Uterus (tissue), 2 donors: Measurements from ENCODE around the gene KITLG.

ENCODE experiments used
- CTCF ChIP-seq, 4 experiments: fragments of 200-600 bp in 2 of 4; fragments of 450-650 bp in 2 of 4; sonication (generic) in 2 of 4; IDR thresholded peaks; one replicate each; pipeline ENCODE4 v1.5.1; 2016 to 2019; ENCODE audit warnings: antibody characterized with exemption in 4 of 4, mild to moderate bottlenecking in 2 of 4, moderate library complexity in 1 of 4
- POLR2A ChIP-seq, 2 donors: fragments of 450-650 bp; IDR thresholded peaks; one replicate each; pipeline ENCODE4 v1.6.1; 2016; ENCODE audit warnings: antibody characterized with exemption in 2 of 2, mild to moderate bottlenecking in 1 of 2, moderate library complexity in 1 of 2

- TF ChIP-seq CTCF (IDR thresholded peaks at IDR 0.05) = no peak
- no peak for TF ChIP-seq POLR2A (IDR thresholded peaks at IDR 0.05)
These were observed 111.1 kb downstream of the KITLG start for GRCh38 chr12:88469154-88469553.
